ENCODE results near the gene SQOR. TPM values are rescaled to one million over a fixed set of nuclear protein-coding genes. Genes with fewer than 3 reads are reported as not detected.

Gene SQOR
- 10 to 100 TPM; 34.4 to 58.4 (median 39.4) TPM for total RNA-seq

- Mint-ChIP-seq H3K27me3 (ENCODE audit: low read depth) (no peaks in the 10 kb centered on the region), H3K4me3 (peak within 1 kb of the TSS; percentile 97), H3K9me3 (no peaks in the 10 kb centered on the region), H3K4me1 (ENCODE audit: low read depth) (peaks cover 44% of the 10 kb centered on the region), H3K36me3 (ENCODE audit: insufficient read depth) (peaks cover 2% of the 10 kb centered on the region)
- DNase-seq (peak; percentile 54), ATAC-seq (peak; percentile 64 to 70)
These were observed at the start of gene SQOR for GRCh38 chr15:45634432-45635190. TSS of gene SQOR (plus strand) at chr15:45635029. CDS start at chr15:45658924, 23,895 bp downstream.

DNA sequence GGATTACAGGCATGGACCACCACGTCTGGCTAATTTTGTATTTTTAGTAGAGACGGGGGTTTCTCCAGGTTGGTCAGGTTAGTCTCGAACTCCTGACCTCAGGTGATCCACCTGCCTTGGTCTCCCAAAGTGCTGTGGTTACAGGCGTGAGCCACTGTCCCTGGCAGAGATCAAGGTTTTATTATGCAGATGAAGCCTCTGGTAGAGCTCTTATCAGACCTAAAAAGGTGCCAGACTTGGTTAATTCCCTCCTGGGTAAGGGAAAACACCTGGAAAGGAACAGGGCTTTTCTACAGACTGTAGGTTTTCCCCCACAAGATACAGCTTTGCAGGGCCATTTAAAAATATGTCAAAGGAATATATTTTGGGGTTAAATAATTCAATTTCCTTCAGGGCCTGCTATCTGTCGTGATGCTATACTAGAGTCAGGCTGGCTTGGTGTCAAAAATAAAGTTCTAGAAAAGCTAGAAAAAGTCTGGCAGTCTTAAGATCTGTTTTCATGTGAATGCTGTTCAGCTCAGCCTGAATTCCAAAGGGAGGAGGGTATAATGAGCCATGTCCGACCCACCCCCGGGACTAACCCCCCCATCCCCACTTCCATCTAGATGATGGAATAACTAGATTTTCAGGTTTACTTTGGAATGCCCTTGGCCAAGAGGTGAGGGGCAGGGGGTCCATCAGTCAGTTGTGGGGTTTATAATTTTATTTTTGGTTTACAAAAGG is 49.6 kb upstream of the SQOR start:
- Mint-ChIP-seq H3K4me1 (ENCODE audit: low read depth) (peaks cover 28% of the 10 kb centered on the region), H3K4me3 (peak overlapping the region; percentile 97), H3K9me3 (no peaks in the 10 kb centered on the region), H3K27me3 (ENCODE audit: low read depth) (no peaks in the 10 kb centered on the region), H3K36me3 (ENCODE audit: insufficient read depth) (no peaks in the 10 kb centered on the region)
- no peak for ATAC-seq
- DNase-seq: no peak

DNA sequence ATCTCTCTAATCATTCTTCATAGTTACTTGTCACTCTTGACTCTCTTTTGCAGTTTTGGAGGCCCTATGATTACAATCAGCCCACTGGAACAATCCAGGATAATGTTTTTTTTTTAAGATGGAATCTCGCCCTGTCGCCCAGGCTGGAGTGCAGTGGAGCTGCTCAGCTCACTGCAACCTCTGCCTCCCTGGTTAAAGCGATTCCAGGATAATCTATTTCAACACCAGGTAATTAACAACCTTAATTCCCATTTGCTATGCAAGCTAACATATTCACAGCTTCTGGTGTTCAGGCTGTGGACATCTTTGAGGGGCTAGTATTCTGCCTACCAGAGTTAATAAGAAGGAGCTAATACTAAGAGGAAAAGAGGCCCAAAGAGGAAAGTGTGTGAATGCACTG is 48.7 kb upstream of the SQOR start:
- no peak for ATAC-seq
- no peak for DNase-seq
- Mint-ChIP-seq H3K4me3 (peak overlapping the region; percentile 97), H3K36me3 (ENCODE audit: insufficient read depth) (no peaks in the 10 kb centered on the region), H3K9me3 (no peaks in the 10 kb centered on the region), H3K27me3 (ENCODE audit: low read depth) (no peaks in the 10 kb centered on the region), H3K4me1 (ENCODE audit: low read depth) (peaks cover 30% of the 10 kb centered on the region)

GRCh38 chr15:45586601-45587094 is 48.2 kb upstream of the SQOR start:
- no peaks in the 10 kb centered on the region for H3K9me3 Mint-ChIP-seq
- no peak for DNase-seq
- peak; percentile 3 for ATAC-seq
- H3K4me1 Mint-ChIP-seq (ENCODE audit: low read depth): peaks cover 32% of the 10 kb centered on the region
- no peaks in the 10 kb centered on the region for H3K27me3 Mint-ChIP-seq (ENCODE audit: low read depth)
- H3K36me3 Mint-ChIP-seq (ENCODE audit: insufficient read depth): no peaks in the 10 kb centered on the region
- H3K4me3 Mint-ChIP-seq: peak overlapping the region; percentile 97

- no peaks in the 10 kb centered on the region for H3K9me3 Mint-ChIP-seq
- H3K36me3 Mint-ChIP-seq (ENCODE audit: insufficient read depth): peaks cover under 1% of the 10 kb centered on the region
- H3K27me3 Mint-ChIP-seq (ENCODE audit: low read depth): no peaks in the 10 kb centered on the region
- peaks cover 35% of the 10 kb centered on the region for H3K4me1 Mint-ChIP-seq (ENCODE audit: low read depth)
- peak; percentile 83 to 88 for ATAC-seq
- DNase-seq: peak; percentile 82
- peak within 1 kb of the TSS; percentile 97 for H3K4me3 Mint-ChIP-seq
These were observed 47.5 kb upstream of the SQOR start, which contains the start of gene BLOC1S6 for GRCh38 chr15:45587095-45587862. TSS of gene BLOC1S6 (plus strand) at chr15:45587379. CDS start at chr15:45587444, 65 bp downstream.

DNA sequence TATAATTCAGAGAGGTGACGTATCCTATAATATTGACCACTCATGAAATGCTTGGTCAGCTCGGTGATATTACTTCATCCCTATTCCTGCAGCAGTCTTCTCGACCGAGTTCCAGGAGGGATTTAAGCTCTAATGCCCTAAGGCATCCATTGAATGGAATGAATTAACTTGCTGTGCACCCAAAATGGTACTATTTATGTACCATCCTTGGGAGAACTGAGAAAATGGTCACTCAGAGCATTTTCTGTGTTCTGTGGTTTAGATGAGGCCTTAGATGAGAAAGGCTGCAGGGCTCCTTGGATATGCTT is 47.0 kb upstream of the SQOR start:
- Mint-ChIP-seq H3K27me3 (ENCODE audit: low read depth) (no peaks in the 10 kb centered on the region), H3K4me3 (peak overlapping the region; percentile 97), H3K4me1 (ENCODE audit: low read depth) (peaks cover 38% of the 10 kb centered on the region), H3K36me3 (ENCODE audit: insufficient read depth) (peaks cover 3% of the 10 kb centered on the region), H3K9me3 (no peaks in the 10 kb centered on the region)
- DNase-seq: no peak
- no peak for ATAC-seq

DNA sequence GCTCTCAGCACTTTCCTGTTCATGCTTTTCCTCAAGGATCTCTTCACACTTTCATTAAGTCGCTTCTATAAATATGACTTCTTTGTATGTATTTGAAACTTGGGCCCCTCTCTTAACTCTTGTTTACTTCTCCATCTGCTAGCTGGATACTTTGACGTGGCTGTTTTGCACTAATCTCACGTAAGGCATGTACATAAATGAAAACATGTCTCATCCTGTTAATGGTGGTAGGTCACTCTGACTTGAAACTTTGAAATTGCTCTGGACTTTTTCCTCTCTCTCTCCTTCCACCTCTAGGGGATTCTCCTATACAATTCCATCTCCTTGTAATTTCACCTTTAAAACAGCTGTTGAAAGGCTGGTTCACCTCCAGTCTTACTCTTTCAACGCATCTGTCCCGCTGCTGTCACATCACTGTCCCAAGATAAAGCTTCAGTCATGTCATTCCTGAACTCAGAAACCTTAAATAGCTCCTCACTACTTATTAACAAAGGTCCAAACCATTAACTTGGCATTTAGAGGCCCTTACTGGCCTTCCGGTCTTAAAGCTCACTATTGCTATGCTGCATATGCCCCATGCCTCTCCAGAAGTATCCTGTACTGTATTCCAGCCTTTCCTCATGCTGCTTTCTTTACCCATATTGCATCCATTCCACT is 46.5 kb upstream of the SQOR start:
- H3K36me3 Mint-ChIP-seq (ENCODE audit: insufficient read depth): peaks cover 4% of the 10 kb centered on the region
- DNase-seq: no peak
- peaks cover 37% of the 10 kb centered on the region for H3K4me1 Mint-ChIP-seq (ENCODE audit: low read depth)
- H3K27me3 Mint-ChIP-seq (ENCODE audit: low read depth): no peaks in the 10 kb centered on the region
- ATAC-seq: no peak
- no peaks in the 10 kb centered on the region for H3K9me3 Mint-ChIP-seq
- peak overlapping the region; percentile 97 for H3K4me3 Mint-ChIP-seq

- ATAC-seq (no peak), DNase-seq (no peak)
- H3K36me3 Mint-ChIP-seq (ENCODE audit: insufficient read depth): peaks cover 11% of the 10 kb centered on the region
- H3K9me3 Mint-ChIP-seq: no peaks in the 10 kb centered on the region
- H3K4me3 Mint-ChIP-seq: peak overlapping the region; percentile 97
- no peaks in the 10 kb centered on the region for H3K27me3 Mint-ChIP-seq (ENCODE audit: low read depth)
- H3K4me1 Mint-ChIP-seq (ENCODE audit: low read depth): peaks cover 38% of the 10 kb centered on the region
These were observed 45.6 kb upstream of the SQOR start for GRCh38 chr15:45589256-45589655.

- Mint-ChIP-seq H3K4me3 (no peak overlapping the region), H3K9me3 (no peaks in the 10 kb centered on the region), H3K27me3 (ENCODE audit: low read depth) (no peaks in the 10 kb centered on the region), H3K36me3 (ENCODE audit: insufficient read depth) (peaks cover 19% of the 10 kb centered on the region), H3K4me1 (ENCODE audit: low read depth) (peaks cover 20% of the 10 kb centered on the region)
- ATAC-seq: no peak
- no peak for DNase-seq
These were observed 40.5 kb upstream of the SQOR start for GRCh38 chr15:45594319-45594718.

DNA sequence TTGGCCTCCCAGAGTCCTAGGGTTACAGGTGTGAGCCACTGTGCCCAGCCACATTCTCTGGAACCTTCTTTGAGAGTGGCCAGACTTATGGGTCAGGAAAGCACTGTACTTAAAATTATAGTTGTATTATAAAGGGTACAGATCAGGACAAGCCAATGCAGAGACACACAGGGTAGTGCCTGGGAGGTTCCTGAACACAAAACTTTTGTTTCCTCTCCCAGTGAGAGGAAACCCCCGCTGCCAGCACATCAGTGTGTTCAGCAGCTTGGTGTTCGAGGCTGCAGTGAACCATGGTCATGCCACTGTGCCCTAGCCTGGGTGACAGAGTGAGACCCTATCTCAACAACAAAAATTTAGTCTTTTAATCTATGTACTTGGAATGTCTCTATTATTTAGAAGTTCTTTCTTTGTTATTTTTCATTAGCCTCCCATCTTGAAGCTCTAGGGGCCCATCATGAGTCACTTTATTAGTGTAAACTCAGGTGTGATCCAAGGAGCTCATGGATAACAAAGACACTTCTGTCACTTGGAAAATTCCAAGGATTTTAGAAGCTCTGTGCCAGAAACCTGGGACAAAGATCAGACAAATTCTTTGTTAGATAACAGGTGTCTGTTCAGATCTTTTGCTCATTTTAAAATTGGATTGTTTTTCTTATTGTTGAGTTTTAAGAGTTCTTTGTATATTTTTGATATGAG is 39.8 kb upstream of the SQOR start:
- Mint-ChIP-seq H3K9me3 (no peaks in the 10 kb centered on the region), H3K27me3 (ENCODE audit: low read depth) (no peaks in the 10 kb centered on the region), H3K4me3 (no peak overlapping the region), H3K36me3 (ENCODE audit: insufficient read depth) (peaks cover 19% of the 10 kb centered on the region), H3K4me1 (ENCODE audit: low read depth) (peaks cover 16% of the 10 kb centered on the region)
- ATAC-seq (no peak), DNase-seq (no peak)

GRCh38 chr15:45603881-45604280 is 30.9 kb upstream of the SQOR start:
- Mint-ChIP-seq H3K9me3 (no peaks in the 10 kb centered on the region), H3K27me3 (ENCODE audit: low read depth) (no peaks in the 10 kb centered on the region), H3K36me3 (ENCODE audit: insufficient read depth) (peaks cover 1% of the 10 kb centered on the region), H3K4me1 (ENCODE audit: low read depth) (peaks cover 4% of the 10 kb centered on the region), H3K4me3 (no peak overlapping the region)
- ATAC-seq (no peak), DNase-seq (no peak)

DNA sequence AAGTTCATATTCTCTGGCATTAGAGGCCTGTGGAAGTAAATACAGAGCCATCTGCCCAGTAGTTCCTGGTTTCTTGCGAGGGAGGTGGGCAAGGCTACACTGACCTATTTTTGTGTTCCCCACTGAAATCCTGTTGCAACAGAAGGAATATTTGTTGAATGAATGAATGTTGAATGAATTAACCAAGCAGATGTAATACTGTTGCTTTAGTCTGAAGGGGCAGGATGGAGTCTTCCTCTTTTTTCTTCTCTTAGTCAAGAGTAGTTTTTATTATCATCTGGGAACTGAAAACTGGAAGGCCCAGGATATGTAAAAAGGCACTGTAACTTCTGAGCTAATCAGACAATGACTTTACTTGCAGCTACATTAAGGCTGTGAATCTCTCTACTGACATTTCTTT is 30.5 kb upstream of the SQOR start:
- H3K27me3 Mint-ChIP-seq (ENCODE audit: low read depth): no peaks in the 10 kb centered on the region
- no peak overlapping the region for H3K4me3 Mint-ChIP-seq
- no peaks in the 10 kb centered on the region for H3K9me3 Mint-ChIP-seq
- peaks cover 1% of the 10 kb centered on the region for H3K36me3 Mint-ChIP-seq (ENCODE audit: insufficient read depth)
- peaks cover 4% of the 10 kb centered on the region for H3K4me1 Mint-ChIP-seq (ENCODE audit: low read depth)
- ATAC-seq (no peak), DNase-seq (no peak)

DNA sequence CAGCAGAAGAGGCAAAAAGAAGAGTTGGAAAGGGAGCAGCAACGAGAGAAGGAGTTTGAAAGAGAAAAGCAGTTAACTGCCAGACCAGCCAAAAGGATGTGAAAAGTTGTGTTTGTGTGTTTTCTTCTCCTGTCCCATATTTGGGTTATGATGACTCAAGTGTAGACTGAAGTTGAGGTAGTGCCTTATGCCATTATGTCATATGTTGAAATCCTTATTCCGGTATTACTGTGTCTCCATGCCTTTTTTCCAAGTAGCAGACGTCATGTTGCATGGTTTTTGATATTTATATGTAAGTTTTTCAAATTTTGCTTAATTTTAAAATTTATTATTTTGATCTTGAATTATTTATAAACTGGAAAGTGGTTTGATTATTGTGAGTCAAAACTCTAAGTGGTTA is 28.4 kb upstream of the SQOR start:
- Mint-ChIP-seq H3K9me3 (no peaks in the 10 kb centered on the region), H3K4me1 (ENCODE audit: low read depth) (no peaks in the 10 kb centered on the region), H3K27me3 (ENCODE audit: low read depth) (no peaks in the 10 kb centered on the region), H3K4me3 (no peak overlapping the region), H3K36me3 (ENCODE audit: insufficient read depth) (peaks cover 4% of the 10 kb centered on the region)
- DNase-seq: no peak
- ATAC-seq: no peak
